WTC11 (cell line): ENCODE results near the gene PLET1. TPM values are rescaled to one million over a fixed set of nuclear protein-coding genes. Genes with fewer than 3 reads are reported as not detected.

ENCODE experiments used
- ATAC-seq: fragments of 200-7000 bp; cut with Tn5 transposase; 2 replicates; pipeline ENCODE4 v1.10.0; 2021; ENCODE audit warnings: mild to moderate bottlenecking, moderate library complexity
- CTCF ChIA-PET: fragments of 300-600 bp; sonication (Branson Sonifier 250); formaldehyde crosslinking; loops from one replicate; lab custom pipeline; 2021; ENCODE audit warnings: antibody characterized with exemption; lab: Charles Lee
- POLR2A ChIA-PET: fragments of 350-600 bp; sonication (Branson Sonifier 250); formaldehyde crosslinking; loops from one replicate; lab custom pipeline; 2021; ENCODE audit warnings: antibody characterized with exemption; lab: Charles Lee
- DNase-seq: peaks from one replicate; pipeline ENCODE4 v3.0.0; 2021; ENCODE audit warnings: low spot score
- H3K27ac Mint-ChIP-seq: 2 replicates; pipeline ENCODE4 v1.8.0; 2021; ENCODE audit warnings: mixed read lengths
- H3K27me3 Mint-ChIP-seq: 2 replicates; pipeline ENCODE4 v1.8.0; 2021; ENCODE audit warnings: low read depth, mild to moderate bottlenecking, moderate library complexity, mixed read lengths
- H3K36me3 Mint-ChIP-seq: 2 replicates; pipeline ENCODE4 v1.8.0; 2021; ENCODE audit warnings: mixed read lengths
- H3K4me1 Mint-ChIP-seq: 2 replicates; pipeline ENCODE4 v1.8.0; 2022; ENCODE audit warnings: mixed read lengths
- H3K4me3 Mint-ChIP-seq: 2 replicates; pipeline ENCODE4 v1.8.0; 2021; ENCODE audit warnings: mild to moderate bottlenecking, moderate library complexity, mixed read lengths
- H3K9me3 Mint-ChIP-seq: 2 replicates; pipeline ENCODE4 v1.8.0; 2021; ENCODE audit warnings: mixed read lengths
- CREB1 ChIP-seq: sonication (generic); formaldehyde crosslinking; IDR thresholded peaks from 2 replicates; pipeline ENCODE4 v1.8.0; 2023; ENCODE audit warnings: mild to moderate bottlenecking, missing genetic modification reagents
- FOXJ3 ChIP-seq: sonication (generic); formaldehyde crosslinking; IDR thresholded peaks from 2 replicates; pipeline ENCODE4 v1.9.0; 2021; ENCODE audit warnings: missing genetic modification reagents, mild to moderate bottlenecking, borderline replicate concordance
- GRHL2 ChIP-seq: fragments of 250-450 bp; sonication (Bioruptor Pico); IDR thresholded peaks from 2 replicates; pipeline ENCODE4 v1.8.0; 2022; ENCODE audit warnings: mild to moderate bottlenecking, moderate library complexity; ENCODE audit not compliant: insufficient replicate concordance, severe bottlenecking
- HMGA2 ChIP-seq: fragments of 250-450 bp; sonication (Bioruptor Pico); IDR thresholded peaks from 2 replicates; pipeline ENCODE4 v1.4.0; 2021; ENCODE audit warnings: mild to moderate bottlenecking, moderate library complexity
- JAZF1 ChIP-seq: fragments of 250-450 bp; sonication (Bioruptor Pico); IDR thresholded peaks from 2 replicates; pipeline ENCODE4 v1.9.0; 2021; ENCODE audit warnings: moderate library complexity, mild to moderate bottlenecking, inconsistent platforms
- MAX ChIP-seq: sonication (generic); formaldehyde crosslinking; IDR thresholded peaks from 2 replicates; pipeline ENCODE4 v1.8.0; 2022; ENCODE audit warnings: mild to moderate bottlenecking, missing genetic modification reagents
- NFE2L1 ChIP-seq: sonication (generic); formaldehyde crosslinking; IDR thresholded peaks from 2 replicates; pipeline ENCODE4 v1.8.1; 2023; ENCODE audit warnings: missing genetic modification reagents
- NFYB ChIP-seq: sonication (generic); formaldehyde crosslinking; conservative IDR thresholded peaks from 2 replicates; pipeline ENCODE4 v1.8.0; 2022; ENCODE audit warnings: low read depth, missing genetic modification reagents
- NR1H2 ChIP-seq: sonication (generic); formaldehyde crosslinking; IDR thresholded peaks from 2 replicates; pipeline ENCODE4 v1.9.0; 2021; ENCODE audit warnings: mild to moderate bottlenecking, moderate library complexity, missing genetic modification reagents
- NR2C2 ChIP-seq: sonication (generic); formaldehyde crosslinking; IDR thresholded peaks from 2 replicates; pipeline ENCODE4 v1.8.0; 2022; ENCODE audit warnings: mild to moderate bottlenecking, missing genetic modification reagents
- PRRX2 ChIP-seq: fragments of 250-450 bp; sonication (Bioruptor Pico); IDR thresholded peaks from 2 replicates; pipeline ENCODE4 v1.8.0; 2021; ENCODE audit warnings: mild to moderate bottlenecking
- SOX15 ChIP-seq: fragments of 250-450 bp; sonication (Bioruptor Pico); IDR thresholded peaks from 2 replicates; pipeline ENCODE4 v1.9.0; 2021; ENCODE audit warnings: mild to moderate bottlenecking
- SP1 ChIP-seq: sonication (generic); formaldehyde crosslinking; conservative IDR thresholded peaks from 2 replicates; pipeline ENCODE4 v1.8.1; 2022; ENCODE audit warnings: missing genetic modification reagents
- TCF7 ChIP-seq: sonication (generic); formaldehyde crosslinking; IDR thresholded peaks from 2 replicates; pipeline ENCODE4 v1.8.0; 2022; ENCODE audit warnings: mild to moderate bottlenecking, low read depth, missing genetic modification reagents, moderate library complexity
- TEAD4 ChIP-seq: sonication (generic); formaldehyde crosslinking; IDR thresholded peaks from 2 replicates; pipeline ENCODE4 v1.8.0; 2022; ENCODE audit warnings: mild to moderate bottlenecking, missing genetic modification reagents
- TP53 ChIP-seq: sonication (generic); formaldehyde crosslinking; IDR thresholded peaks from 2 replicates; pipeline ENCODE4 v1.8.1; 2023; ENCODE audit warnings: mild to moderate bottlenecking, missing genetic modification reagents
- ZNF121 ChIP-seq: sonication (generic); formaldehyde crosslinking; IDR thresholded peaks from 2 replicates; pipeline ENCODE4 v1.8.0; 2023; ENCODE audit warnings: missing genetic modification reagents
- ZNF219 ChIP-seq: sonication (generic); formaldehyde crosslinking; IDR thresholded peaks from 2 replicates; pipeline ENCODE4 v1.8.0; 2023; ENCODE audit warnings: missing genetic modification reagents, mild to moderate bottlenecking, borderline replicate concordance
- ZNF396 ChIP-seq: fragments of 250-450 bp; sonication (Bioruptor Pico); IDR thresholded peaks from 2 replicates; pipeline ENCODE4 v1.8.0; 2021; ENCODE audit warnings: mild to moderate bottlenecking, moderate library complexity, borderline replicate concordance
- total RNA-seq: library from RNA; stranded (reverse); gene quantifications from 3 replicates; pipeline ENCODE4 v1.2.3, GENCODE V29; 2021
- TF ChIP-seq, protein P1 (sequence below): fragments of 250-450 bp; sonication (Bioruptor Pico); IDR thresholded peaks from 2 replicates; pipeline ENCODE4 v1.9.0; 2021; ENCODE audit warnings: mild to moderate bottlenecking
- TF ChIP-seq, protein P2 (sequence below): sonication (generic); formaldehyde crosslinking; IDR thresholded peaks from 2 replicates; pipeline ENCODE4 v1.8.1; 2023; ENCODE audit warnings: mild to moderate bottlenecking, missing genetic modification reagents, moderate library complexity
- TF ChIP-seq, protein P3 (sequence below): sonication (generic); formaldehyde crosslinking; IDR thresholded peaks from 2 replicates; pipeline ENCODE4 v1.8.1; 2023; ENCODE audit warnings: mild to moderate bottlenecking, moderate library complexity, missing genetic modification reagents
- TF ChIP-seq, protein P4 (sequence below): sonication (generic); formaldehyde crosslinking; conservative IDR thresholded peaks from 2 replicates; pipeline ENCODE4 v1.8.1; 2022; ENCODE audit warnings: mild to moderate bottlenecking, missing genetic modification reagents
- TF ChIP-seq, protein P5 (sequence below): sonication (generic); formaldehyde crosslinking; IDR thresholded peaks from 2 replicates; pipeline ENCODE4 v1.8.1; 2023; ENCODE audit warnings: mild to moderate bottlenecking, missing genetic modification reagents

Gene PLET1
- total RNA-seq, 1 experiment from 2014 or later, result not detected

DNA sequence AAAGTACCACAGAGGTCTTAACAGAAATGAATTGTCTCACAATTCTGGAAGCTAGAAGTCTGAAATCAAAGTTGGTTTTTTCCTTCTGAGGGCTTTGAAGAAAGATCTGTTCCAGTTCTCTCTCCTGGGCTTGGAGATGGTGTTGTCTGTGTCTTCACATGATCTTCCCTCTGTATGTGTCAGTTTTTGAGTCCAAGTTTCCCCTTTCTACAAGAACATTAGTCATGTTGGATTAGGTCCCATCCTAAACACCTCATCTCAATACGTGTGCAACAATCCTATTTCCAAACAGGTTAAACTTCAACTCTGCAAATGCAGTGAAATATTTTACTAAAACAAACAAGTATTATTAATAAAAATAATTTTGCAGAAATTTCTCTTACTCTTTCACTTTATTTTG is 37.5 kb downstream of the PLET1 start:
- Mint-ChIP-seq H3K27me3 (peaks cover 30% of the 10 kb centered on the region), H3K36me3 (no peaks in the 10 kb centered on the region), H3K4me3 (no peak overlapping the region)
- POLR2A ChIA-PET, result no interaction called here
- TF ChIP-seq SOX15 (CRISPR knock-in tag), result no peak
- no peak for TF ChIP-seq JAZF1 (CRISPR knock-in tag)
- no peak for TF ChIP-seq SP1 (CRISPR knock-in tag)
- no peak for TF ChIP-seq TP53 (CRISPR knock-in tag)
- TF ChIP-seq, protein P1, sequence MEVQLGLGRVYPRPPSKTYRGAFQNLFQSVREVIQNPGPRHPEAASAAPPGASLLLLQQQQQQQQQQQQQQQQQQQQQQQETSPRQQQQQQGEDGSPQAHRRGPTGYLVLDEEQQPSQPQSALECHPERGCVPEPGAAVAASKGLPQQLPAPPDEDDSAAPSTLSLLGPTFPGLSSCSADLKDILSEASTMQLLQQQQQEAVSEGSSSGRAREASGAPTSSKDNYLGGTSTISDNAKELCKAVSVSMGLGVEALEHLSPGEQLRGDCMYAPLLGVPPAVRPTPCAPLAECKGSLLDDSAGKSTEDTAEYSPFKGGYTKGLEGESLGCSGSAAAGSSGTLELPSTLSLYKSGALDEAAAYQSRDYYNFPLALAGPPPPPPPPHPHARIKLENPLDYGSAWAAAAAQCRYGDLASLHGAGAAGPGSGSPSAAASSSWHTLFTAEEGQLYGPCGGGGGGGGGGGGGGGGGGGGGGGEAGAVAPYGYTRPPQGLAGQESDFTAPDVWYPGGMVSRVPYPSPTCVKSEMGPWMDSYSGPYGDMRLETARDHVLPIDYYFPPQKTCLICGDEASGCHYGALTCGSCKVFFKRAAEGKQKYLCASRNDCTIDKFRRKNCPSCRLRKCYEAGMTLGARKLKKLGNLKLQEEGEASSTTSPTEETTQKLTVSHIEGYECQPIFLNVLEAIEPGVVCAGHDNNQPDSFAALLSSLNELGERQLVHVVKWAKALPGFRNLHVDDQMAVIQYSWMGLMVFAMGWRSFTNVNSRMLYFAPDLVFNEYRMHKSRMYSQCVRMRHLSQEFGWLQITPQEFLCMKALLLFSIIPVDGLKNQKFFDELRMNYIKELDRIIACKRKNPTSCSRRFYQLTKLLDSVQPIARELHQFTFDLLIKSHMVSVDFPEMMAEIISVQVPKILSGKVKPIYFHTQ (CRISPR knock-in tag), result no peak
- TF ChIP-seq, all 79 proteins: peak for 0
- H3K4me1 Mint-ChIP-seq, result peaks cover 11% of the 10 kb centered on the region
- CTCF ChIA-PET, result interaction anchor here (1.3 to 4.1 kb wide), 2 partner anchors 50 to 58 kb away, joined by 3 to 36 read pairs; no protein-coding TSS in a partner anchor
- H3K9me3 Mint-ChIP-seq, result no peaks in the 10 kb centered on the region
- ATAC-seq (no peak), DNase-seq (no peak)
- H3K27ac Mint-ChIP-seq, result no peak overlapping the region

- POLR2A ChIA-PET, result no interaction called here
- Mint-ChIP-seq H3K27ac (no peak overlapping the region), H3K27me3 (peaks cover 30% of the 10 kb centered on the region)
Measured at GRCh38 chr11:112222303-112222702, 38.4 kb downstream of the PLET1 start.

DNA sequence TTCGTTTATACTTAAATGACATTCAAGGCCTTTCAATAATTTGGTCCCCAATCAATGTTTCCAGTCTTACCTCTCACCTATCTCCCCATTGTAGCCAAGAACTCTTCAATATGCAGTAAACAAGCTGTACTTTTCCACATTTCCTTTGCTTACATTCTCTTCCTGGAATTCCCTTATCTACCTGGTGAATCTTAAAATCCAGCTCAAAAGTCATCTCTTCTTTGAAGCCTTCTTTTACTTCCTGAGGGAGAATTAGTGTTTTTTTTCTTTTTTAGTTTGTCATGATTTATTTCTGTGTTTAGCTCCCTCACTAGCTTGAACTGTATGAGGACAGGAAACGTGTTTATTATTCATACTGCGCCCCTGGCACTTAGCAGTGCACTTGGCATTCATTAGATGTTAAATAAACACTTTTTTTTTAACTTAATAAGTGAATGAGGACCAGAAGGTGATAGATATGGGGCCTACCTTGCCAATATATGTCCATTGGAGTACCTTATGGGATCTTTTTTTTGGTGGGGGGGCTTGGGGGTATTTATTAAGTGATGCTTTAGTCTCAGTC is 39.3 kb downstream of the PLET1 start:
- Mint-ChIP-seq H3K4me3 (no peak overlapping the region), H3K4me1 (no peaks in the 10 kb centered on the region), H3K36me3 (no peaks in the 10 kb centered on the region), H3K27me3 (peaks cover 36% of the 10 kb centered on the region), H3K9me3 (no peaks in the 10 kb centered on the region), H3K27ac (no peak overlapping the region)
- no peak for DNase-seq
- ATAC-seq, result no peak
- ChIA-PET CTCF (interaction anchor here (1.1 to 4.1 kb wide), 2 partner anchors 59 to 124 kb away, joined by 3 to 36 read pairs; no protein-coding TSS in a partner anchor), POLR2A (no interaction called here)
- TF ChIP-seq TCF7, result no peak
- TF ChIP-seq, protein P1 (CRISPR knock-in tag), result no peak
- no peak for TF ChIP-seq ZNF121 (CRISPR knock-in tag)
- TF ChIP-seq MAX (CRISPR knock-in tag), result no peak
- no peak for TF ChIP-seq ZNF219 (CRISPR knock-in tag)
- TF ChIP-seq, protein P2, sequence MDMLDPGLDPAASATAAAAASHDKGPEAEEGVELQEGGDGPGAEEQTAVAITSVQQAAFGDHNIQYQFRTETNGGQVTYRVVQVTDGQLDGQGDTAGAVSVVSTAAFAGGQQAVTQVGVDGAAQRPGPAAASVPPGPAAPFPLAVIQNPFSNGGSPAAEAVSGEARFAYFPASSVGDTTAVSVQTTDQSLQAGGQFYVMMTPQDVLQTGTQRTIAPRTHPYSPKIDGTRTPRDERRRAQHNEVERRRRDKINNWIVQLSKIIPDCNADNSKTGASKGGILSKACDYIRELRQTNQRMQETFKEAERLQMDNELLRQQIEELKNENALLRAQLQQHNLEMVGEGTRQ (CRISPR knock-in tag), result no peak
- TF ChIP-seq NR1H2 (CRISPR knock-in tag), result no peak
- no peak for TF ChIP-seq PRRX2 (CRISPR knock-in tag)
- no peak for TF ChIP-seq HMGA2

More at GRCh38 chr11:112222303-112222702, 38.4 kb downstream of the PLET1 start:
- ATAC-seq (no peak), DNase-seq (no peak)
- Mint-ChIP-seq H3K36me3 (no peaks in the 10 kb centered on the region), H3K4me3 (no peak overlapping the region), H3K9me3 (no peaks in the 10 kb centered on the region), H3K4me1 (peaks cover 6% of the 10 kb centered on the region)
- CTCF ChIA-PET, result interaction anchor here (1.3 to 4.1 kb wide), 2 partner anchors 51 to 58 kb away, joined by 3 to 36 read pairs; no protein-coding TSS in a partner anchor
- TF ChIP-seq GRHL2 (CRISPR knock-in tag) (no peak), FOXJ3 (CRISPR knock-in tag) (no peak), NFYB (CRISPR knock-in tag) (no peak), NFE2L1 (CRISPR knock-in tag) (no peak), ZNF396 (CRISPR knock-in tag) (no peak), TEAD4 (no peak), CREB1 (no peak), NR2C2 (CRISPR knock-in tag) (no peak), SOX15 (CRISPR knock-in tag) (no peak)
- TF ChIP-seq, protein P3, sequence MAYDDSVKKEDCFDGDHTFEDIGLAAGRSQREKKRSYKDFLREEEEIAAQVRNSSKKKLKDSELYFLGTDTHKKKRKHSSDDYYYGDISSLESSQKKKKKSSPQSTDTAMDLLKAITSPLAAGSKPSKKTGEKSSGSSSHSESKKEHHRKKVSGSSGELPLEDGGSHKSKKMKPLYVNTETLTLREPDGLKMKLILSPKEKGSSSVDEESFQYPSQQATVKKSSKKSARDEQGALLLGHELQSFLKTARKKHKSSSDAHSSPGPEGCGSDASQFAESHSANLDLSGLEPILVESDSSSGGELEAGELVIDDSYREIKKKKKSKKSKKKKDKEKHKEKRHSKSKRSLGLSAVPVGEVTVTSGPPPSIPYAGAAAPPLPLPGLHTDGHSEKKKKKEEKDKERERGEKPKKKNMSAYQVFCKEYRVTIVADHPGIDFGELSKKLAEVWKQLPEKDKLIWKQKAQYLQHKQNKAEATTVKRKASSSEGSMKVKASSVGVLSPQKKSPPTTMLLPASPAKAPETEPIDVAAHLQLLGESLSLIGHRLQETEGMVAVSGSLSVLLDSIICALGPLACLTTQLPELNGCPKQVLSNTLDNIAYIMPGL (CRISPR knock-in tag), result no peak
- TF ChIP-seq, protein P4, sequence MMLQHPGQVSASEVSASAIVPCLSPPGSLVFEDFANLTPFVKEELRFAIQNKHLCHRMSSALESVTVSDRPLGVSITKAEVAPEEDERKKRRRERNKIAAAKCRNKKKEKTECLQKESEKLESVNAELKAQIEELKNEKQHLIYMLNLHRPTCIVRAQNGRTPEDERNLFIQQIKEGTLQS (CRISPR knock-in tag), result no peak
- TF ChIP-seq, protein P5, sequence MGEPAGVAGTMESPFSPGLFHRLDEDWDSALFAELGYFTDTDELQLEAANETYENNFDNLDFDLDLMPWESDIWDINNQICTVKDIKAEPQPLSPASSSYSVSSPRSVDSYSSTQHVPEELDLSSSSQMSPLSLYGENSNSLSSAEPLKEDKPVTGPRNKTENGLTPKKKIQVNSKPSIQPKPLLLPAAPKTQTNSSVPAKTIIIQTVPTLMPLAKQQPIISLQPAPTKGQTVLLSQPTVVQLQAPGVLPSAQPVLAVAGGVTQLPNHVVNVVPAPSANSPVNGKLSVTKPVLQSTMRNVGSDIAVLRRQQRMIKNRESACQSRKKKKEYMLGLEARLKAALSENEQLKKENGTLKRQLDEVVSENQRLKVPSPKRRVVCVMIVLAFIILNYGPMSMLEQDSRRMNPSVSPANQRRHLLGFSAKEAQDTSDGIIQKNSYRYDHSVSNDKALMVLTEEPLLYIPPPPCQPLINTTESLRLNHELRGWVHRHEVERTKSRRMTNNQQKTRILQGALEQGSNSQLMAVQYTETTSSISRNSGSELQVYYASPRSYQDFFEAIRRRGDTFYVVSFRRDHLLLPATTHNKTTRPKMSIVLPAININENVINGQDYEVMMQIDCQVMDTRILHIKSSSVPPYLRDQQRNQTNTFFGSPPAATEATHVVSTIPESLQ (CRISPR knock-in tag), result no peak
